ENCODE measurements around the gene CRACR2B.

DNA sequence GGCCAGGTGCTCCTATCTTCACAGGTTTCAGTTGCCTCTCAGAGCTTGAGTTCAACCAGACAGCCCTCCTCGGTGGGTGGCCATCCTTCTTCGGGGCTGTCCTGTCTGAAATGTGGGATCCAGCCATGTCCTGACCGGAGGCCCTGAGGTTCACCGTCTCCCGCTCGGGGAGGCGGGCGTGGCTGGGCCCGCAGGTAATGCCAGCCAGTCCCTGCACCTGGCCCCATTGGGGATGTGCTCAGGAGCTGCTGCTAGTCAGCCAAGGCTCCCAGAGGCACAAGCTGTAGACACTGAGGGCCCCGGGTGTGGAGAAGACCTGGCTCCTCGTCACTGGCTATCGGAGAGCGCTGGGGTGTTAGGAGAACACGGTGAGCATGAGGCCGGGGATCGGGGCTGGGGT, 47.5 kb downstream of the CRACR2B start:
- TF ChIP-seq, protein P1, sequence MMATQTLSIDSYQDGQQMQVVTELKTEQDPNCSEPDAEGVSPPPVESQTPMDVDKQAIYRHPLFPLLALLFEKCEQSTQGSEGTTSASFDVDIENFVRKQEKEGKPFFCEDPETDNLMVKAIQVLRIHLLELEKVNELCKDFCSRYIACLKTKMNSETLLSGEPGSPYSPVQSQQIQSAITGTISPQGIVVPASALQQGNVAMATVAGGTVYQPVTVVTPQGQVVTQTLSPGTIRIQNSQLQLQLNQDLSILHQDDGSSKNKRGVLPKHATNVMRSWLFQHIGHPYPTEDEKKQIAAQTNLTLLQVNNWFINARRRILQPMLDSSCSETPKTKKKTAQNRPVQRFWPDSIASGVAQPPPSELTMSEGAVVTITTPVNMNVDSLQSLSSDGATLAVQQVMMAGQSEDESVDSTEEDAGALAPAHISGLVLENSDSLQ (IDR thresholded peaks at IDR 0.05) = no peak
- TF ChIP-seq SP1 (IDR thresholded peaks at IDR 0.05) = no peak
- no peak for TF ChIP-seq SUZ12 (IDR thresholded peaks at IDR 0.05)
- no peak for TF ChIP-seq ELF4 (IDR thresholded peaks at IDR 0.05)
- no peak for TF ChIP-seq FOXM1 (IDR thresholded peaks at IDR 0.05; ENCODE audit: borderline replicate concordance)
- no peak for TF ChIP-seq BHLHE40 (IDR thresholded peaks at IDR 0.05; ENCODE audit: borderline replicate concordance)
- no peak for TF ChIP-seq FOXK2 (IDR thresholded peaks at IDR 0.05)

Data from HEK293T (cell line).